GM12878 (cell line): ENCODE measurements around the gene KLF9. TPM values are rescaled to one million over a fixed set of nuclear protein-coding genes. Genes with fewer than 3 reads are reported as not detected.

Experiments
- ASH2L ChIP-seq: fragments of 300-600, 200-600 bp; sonication (generic); IDR thresholded peaks from 2 replicates; pipeline ENCODE4 v1.6.1; 2017; ENCODE audit warnings: low read depth, mild to moderate bottlenecking, borderline replicate concordance
- BMI1 ChIP-seq: fragments of 450-650 bp; IDR thresholded peaks from 2 replicates; pipeline ENCODE4 v1.6.1; 2016; ENCODE audit warnings: mild to moderate bottlenecking, moderate library complexity, borderline replicate concordance
- DPF2 ChIP-seq: fragments of 450-650 bp; IDR thresholded peaks from 2 replicates; pipeline ENCODE4 v1.6.1; 2017; ENCODE audit warnings: mild to moderate bottlenecking
- MLLT1 ChIP-seq: fragments of 450-650 bp; IDR thresholded peaks from 2 replicates; pipeline ENCODE4 v1.6.1; 2016; ENCODE audit warnings: mild to moderate bottlenecking
- POU2F2 ChIP-seq: IDR thresholded peaks from 3 replicates; pipeline ENCODE4 v1.6.1; 2011; ENCODE audit warnings: low read depth, mild to moderate bottlenecking, low read length, borderline replicate concordance
- RELA ChIP-seq: fragments of 450-650 bp; IDR thresholded peaks from 2 replicates; pipeline ENCODE4 v1.8.0; 2014; ENCODE audit warnings: borderline replicate concordance; ENCODE audit not compliant: partially characterized antibody
- ZNF207 ChIP-seq: fragments of 450-650 bp; IDR thresholded peaks from 2 replicates; pipeline ENCODE4 v1.6.1; 2014; ENCODE audit warnings: antibody characterized with exemption, mild to moderate bottlenecking, borderline replicate concordance
- ZNF384 ChIP-seq: IDR thresholded peaks from 2 replicates; pipeline ENCODE4 v1.6.1; 2012; ENCODE audit warnings: low read depth, mild to moderate bottlenecking, low read length, improper control_type of control experiment, borderline replicate concordance
- ZNF687 ChIP-seq: fragments of 450-650 bp; IDR thresholded peaks from 2 replicates; pipeline ENCODE4 v1.6.1; 2017; ENCODE audit warnings: mild to moderate bottlenecking, moderate library complexity
- polyA plus RNA-seq, 11 experiments: library from polyadenylated mRNA; depleted of rRNA in 4 of 11; unstranded in 6 of 11; stranded (reverse) in 5 of 11; fragments of >200 nt; fragmentation: Nextera tagmentation in 4 of 11; fragmentation: Illumina TruSeq in 1 of 11; extraction: Ambion mirVana in 4 of 11; extraction: Trizol in 1 of 11; gene quantifications; 1 replicate in 1 of 11; 2 replicates in 10 of 11; pipeline versions ENCODE4 v1.2.1 to v1.2.3, GENCODE V29; 2011 to 2016; ENCODE audit warnings: inconsistent platforms in 2 of 11, missing spikeins in 2 of 11, low read depth in 1 of 11
- total RNA-seq, 4 experiments: library from RNA; depleted of rRNA in 3 of 4; stranded (reverse); fragments of >200 nt in 3 of 4; fragmentation: Illumina TruSeq in 1 of 4; extraction: Trizol in 1 of 4; gene quantifications; 2 replicates each; pipeline versions ENCODE4 v1.2.1 to v1.2.3, GENCODE V29; 2013 to 2021
- TF ChIP-seq, protein P1 (sequence below): fragments of 150-350 bp; IDR thresholded peaks from 2 replicates; pipeline ENCODE4 v1.6.1; 2014; ENCODE audit warnings: mild to moderate bottlenecking, low read depth, low read length
- TF ChIP-seq, protein P2 (sequence below): IDR thresholded peaks from 2 replicates; pipeline ENCODE4 v1.6.1; 2012; ENCODE audit warnings: mild to moderate bottlenecking, low read depth, low read length
- TF ChIP-seq, protein P3 (sequence below): fragments of 450-650 bp; formaldehyde crosslinking; IDR thresholded peaks from 2 replicates; pipeline ENCODE4 v1.4.0; 2020; ENCODE audit warnings: mild to moderate bottlenecking, moderate library complexity

KLF9 gene
- total and polyA plus RNA-seq, 10 of the 15 experiments (the other 5 are each of a cell fraction or from before 2014, with no cell fraction given): 0.09 to 0.96 (median 0.83) TPM

- TF ChIP-seq RELA: no peak
- no peak for TF ChIP-seq BMI1
- TF ChIP-seq ZNF687: peak; percentile 61; the same call in 1 of the 2 replicates
- TF ChIP-seq DPF2: peak; percentile 96
- TF ChIP-seq POU2F2: peak; percentile 92; the same call in 2 of the 3 replicates
- peak; percentile 51; the same call in 1 of the 2 replicates for TF ChIP-seq ZNF207
- TF ChIP-seq, protein P1, sequence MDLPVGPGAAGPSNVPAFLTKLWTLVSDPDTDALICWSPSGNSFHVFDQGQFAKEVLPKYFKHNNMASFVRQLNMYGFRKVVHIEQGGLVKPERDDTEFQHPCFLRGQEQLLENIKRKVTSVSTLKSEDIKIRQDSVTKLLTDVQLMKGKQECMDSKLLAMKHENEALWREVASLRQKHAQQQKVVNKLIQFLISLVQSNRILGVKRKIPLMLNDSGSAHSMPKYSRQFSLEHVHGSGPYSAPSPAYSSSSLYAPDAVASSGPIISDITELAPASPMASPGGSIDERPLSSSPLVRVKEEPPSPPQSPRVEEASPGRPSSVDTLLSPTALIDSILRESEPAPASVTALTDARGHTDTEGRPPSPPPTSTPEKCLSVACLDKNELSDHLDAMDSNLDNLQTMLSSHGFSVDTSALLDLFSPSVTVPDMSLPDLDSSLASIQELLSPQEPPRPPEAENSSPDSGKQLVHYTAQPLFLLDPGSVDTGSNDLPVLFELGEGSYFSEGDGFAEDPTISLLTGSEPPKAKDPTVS: no peak
- TF ChIP-seq ZNF384: peak; percentile 58; the same call in 1 of the 2 replicates
- TF ChIP-seq MLLT1: peak; percentile 54; the same call in 1 of the 2 replicates
- TF ChIP-seq, protein P2, sequence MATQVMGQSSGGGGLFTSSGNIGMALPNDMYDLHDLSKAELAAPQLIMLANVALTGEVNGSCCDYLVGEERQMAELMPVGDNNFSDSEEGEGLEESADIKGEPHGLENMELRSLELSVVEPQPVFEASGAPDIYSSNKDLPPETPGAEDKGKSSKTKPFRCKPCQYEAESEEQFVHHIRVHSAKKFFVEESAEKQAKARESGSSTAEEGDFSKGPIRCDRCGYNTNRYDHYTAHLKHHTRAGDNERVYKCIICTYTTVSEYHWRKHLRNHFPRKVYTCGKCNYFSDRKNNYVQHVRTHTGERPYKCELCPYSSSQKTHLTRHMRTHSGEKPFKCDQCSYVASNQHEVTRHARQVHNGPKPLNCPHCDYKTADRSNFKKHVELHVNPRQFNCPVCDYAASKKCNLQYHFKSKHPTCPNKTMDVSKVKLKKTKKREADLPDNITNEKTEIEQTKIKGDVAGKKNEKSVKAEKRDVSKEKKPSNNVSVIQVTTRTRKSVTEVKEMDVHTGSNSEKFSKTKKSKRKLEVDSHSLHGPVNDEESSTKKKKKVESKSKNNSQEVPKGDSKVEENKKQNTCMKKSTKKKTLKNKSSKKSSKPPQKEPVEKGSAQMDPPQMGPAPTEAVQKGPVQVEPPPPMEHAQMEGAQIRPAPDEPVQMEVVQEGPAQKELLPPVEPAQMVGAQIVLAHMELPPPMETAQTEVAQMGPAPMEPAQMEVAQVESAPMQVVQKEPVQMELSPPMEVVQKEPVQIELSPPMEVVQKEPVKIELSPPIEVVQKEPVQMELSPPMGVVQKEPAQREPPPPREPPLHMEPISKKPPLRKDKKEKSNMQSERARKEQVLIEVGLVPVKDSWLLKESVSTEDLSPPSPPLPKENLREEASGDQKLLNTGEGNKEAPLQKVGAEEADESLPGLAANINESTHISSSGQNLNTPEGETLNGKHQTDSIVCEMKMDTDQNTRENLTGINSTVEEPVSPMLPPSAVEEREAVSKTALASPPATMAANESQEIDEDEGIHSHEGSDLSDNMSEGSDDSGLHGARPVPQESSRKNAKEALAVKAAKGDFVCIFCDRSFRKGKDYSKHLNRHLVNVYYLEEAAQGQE: no peak
- TF ChIP-seq, protein P3, sequence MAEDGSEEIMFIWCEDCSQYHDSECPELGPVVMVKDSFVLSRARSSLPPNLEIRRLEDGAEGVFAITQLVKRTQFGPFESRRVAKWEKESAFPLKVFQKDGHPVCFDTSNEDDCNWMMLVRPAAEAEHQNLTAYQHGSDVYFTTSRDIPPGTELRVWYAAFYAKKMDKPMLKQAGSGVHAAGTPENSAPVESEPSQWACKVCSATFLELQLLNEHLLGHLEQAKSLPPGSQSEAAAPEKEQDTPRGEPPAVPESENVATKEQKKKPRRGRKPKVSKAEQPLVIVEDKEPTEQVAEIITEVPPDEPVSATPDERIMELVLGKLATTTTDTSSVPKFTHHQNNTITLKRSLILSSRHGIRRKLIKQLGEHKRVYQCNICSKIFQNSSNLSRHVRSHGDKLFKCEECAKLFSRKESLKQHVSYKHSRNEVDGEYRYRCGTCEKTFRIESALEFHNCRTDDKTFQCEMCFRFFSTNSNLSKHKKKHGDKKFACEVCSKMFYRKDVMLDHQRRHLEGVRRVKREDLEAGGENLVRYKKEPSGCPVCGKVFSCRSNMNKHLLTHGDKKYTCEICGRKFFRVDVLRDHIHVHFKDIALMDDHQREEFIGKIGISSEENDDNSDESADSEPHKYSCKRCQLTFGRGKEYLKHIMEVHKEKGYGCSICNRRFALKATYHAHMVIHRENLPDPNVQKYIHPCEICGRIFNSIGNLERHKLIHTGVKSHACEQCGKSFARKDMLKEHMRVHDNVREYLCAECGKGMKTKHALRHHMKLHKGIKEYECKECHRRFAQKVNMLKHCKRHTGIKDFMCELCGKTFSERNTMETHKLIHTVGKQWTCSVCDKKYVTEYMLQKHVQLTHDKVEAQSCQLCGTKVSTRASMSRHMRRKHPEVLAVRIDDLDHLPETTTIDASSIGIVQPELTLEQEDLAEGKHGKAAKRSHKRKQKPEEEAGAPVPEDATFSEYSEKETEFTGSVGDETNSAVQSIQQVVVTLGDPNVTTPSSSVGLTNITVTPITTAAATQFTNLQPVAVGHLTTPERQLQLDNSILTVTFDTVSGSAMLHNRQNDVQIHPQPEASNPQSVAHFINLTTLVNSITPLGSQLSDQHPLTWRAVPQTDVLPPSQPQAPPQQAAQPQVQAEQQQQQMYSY (CRISPR knock-in tag): no peak
- no peak for TF ChIP-seq ASH2L
Measured at GRCh38 chr9:70418822-70419555, 4.5 kb upstream of the KLF9 start (continued).
